Measurements from ENCODE around the gene MAGEL2. TPM values are rescaled to one million over a fixed set of nuclear protein-coding genes. Genes with fewer than 3 reads are reported as not detected.

The MAGEL2 gene
- total and polyA plus RNA-seq, 8 donors, result 0.23 to 3.8 (median 0.84) TPM

- no peak for DNase-seq
- 8% methylated on average over 4 of the region's 4 CpGs for WGBS, 2 donors
- H3K27ac ChIP-seq, result no peak overlapping the region
- peak in 3 of 4 donors; percentile 52 to 80 (median 79) for ATAC-seq
- FAIRE-seq, result no peak
- no peaks in the 10 kb centered on the region for H3K9me3 ChIP-seq
- no peaks in the 10 kb centered on the region for H3K4me1 ChIP-seq
- H3K4me3 ChIP-seq, result no peak overlapping the region
- TF ChIP-seq CTCF (IDR thresholded peaks at IDR 0.05), result peak in 3 of 4 donors; percentile 17 to 46 (median 36)
- no peaks in the 10 kb centered on the region for H3K27me3 ChIP-seq
- intact Hi-C loops (cut with DNase I), result loop anchor here in 1 of 3 donors (10.0 kb wide), 1 partner anchor 65 kb away; the partner anchor contains the start of gene MKRN3
- no peaks in the 10 kb centered on the region for H3K36me3 ChIP-seq
Observed at GRCh38 chr15:23629234-23629805, 18.3 kb downstream of the MAGEL2 start.

- H3K4me1 ChIP-seq, result no peaks in the 10 kb centered on the region
- no peaks in the 10 kb centered on the region for H3K27me3 ChIP-seq
- TF ChIP-seq CTCF (IDR thresholded peaks at IDR 0.05), result no peak
- H3K4me3 ChIP-seq, result no peak overlapping the region
- 44 to 50% methylated on average over 13 of the region's 13 CpGs for WGBS, 2 donors
- no peak for ATAC-seq
- intact Hi-C loops (cut with DNase I), result loop anchor here in 1 of 3 donors (10.0 kb wide), 1 partner anchor 64 kb away; the partner anchor contains the start of gene MKRN3
- H3K27ac ChIP-seq, result no peak overlapping the region
- no peak for FAIRE-seq
- DNase-seq, result no peak
- H3K36me3 ChIP-seq, result no peaks in the 10 kb centered on the region
- no peaks in the 10 kb centered on the region for H3K9me3 ChIP-seq
Observed at GRCh38 chr15:23628612-23629233, 18.9 kb downstream of the MAGEL2 start.

GRCh38 chr15:23616536-23616935, 31.1 kb downstream of the MAGEL2 start:
- DNase-seq, result no peak

GRCh38 chr15:23606226-23606625, 41.4 kb downstream of the MAGEL2 start:
- intact Hi-C loops (cut with DNase I), result no loop called here
- no peaks in the 10 kb centered on the region for H3K4me1 ChIP-seq
- H3K4me3 ChIP-seq, result no peak overlapping the region
- no peaks in the 10 kb centered on the region for H3K9me3 ChIP-seq
- FAIRE-seq (no peak), DNase-seq (no peak), ATAC-seq (no peak)
- no peaks in the 10 kb centered on the region for H3K36me3 ChIP-seq
- 87 to 88% methylated on average over 2 of the region's 2 CpGs for WGBS, 2 donors
- no peak overlapping the region for H3K27ac ChIP-seq
- no peak for TF ChIP-seq CTCF (IDR thresholded peaks at IDR 0.05)
- no peaks in the 10 kb centered on the region for H3K27me3 ChIP-seq

More at GRCh38 chr15:23616536-23616935, 31.1 kb downstream of the MAGEL2 start:
- TF ChIP-seq CTCF (IDR thresholded peaks at IDR 0.05), result no peak
- no peaks in the 10 kb centered on the region for H3K36me3 ChIP-seq
- FAIRE-seq, result no peak
- WGBS, 2 donors, result 66 to 71% methylated on average over 10 of the region's 10 CpGs
- no peaks in the 10 kb centered on the region for H3K4me1 ChIP-seq
- H3K27ac ChIP-seq, result no peak overlapping the region
- intact Hi-C loops (cut with DNase I), result no loop called here
- ATAC-seq, result no peak
- no peak overlapping the region for H3K4me3 ChIP-seq
- no peaks in the 10 kb centered on the region for H3K27me3 ChIP-seq
- no peaks in the 10 kb centered on the region for H3K9me3 ChIP-seq

GRCh38 chr15:23602124-23602523, 45.5 kb downstream of the MAGEL2 start:
- intact Hi-C loops (cut with DNase I), result no loop called here

More at GRCh38 chr15:23602124-23602523, 45.5 kb downstream of the MAGEL2 start:
- FAIRE-seq (no peak), DNase-seq (no peak), ATAC-seq (no peak)
- WGBS, 2 donors, result 89 to 92% methylated on average over 6 of the region's 6 CpGs
- H3K9me3 ChIP-seq, result no peaks in the 10 kb centered on the region
- TF ChIP-seq CTCF (IDR thresholded peaks at IDR 0.05), result no peak
- no peaks in the 10 kb centered on the region for H3K4me1 ChIP-seq
- H3K4me3 ChIP-seq, result no peak overlapping the region
- no peak overlapping the region for H3K27ac ChIP-seq
- no peaks in the 10 kb centered on the region for H3K36me3 ChIP-seq
- no peaks in the 10 kb centered on the region for H3K27me3 ChIP-seq

All from pancreas (tissue), 10 donors.